GM12874 (cell line): ENCODE results near the gene DHX9.

ENCODE experiments used
- CTCF ChIP-seq: IDR thresholded peaks from 2 replicates; pipeline ENCODE4 v1.5.1; 2011; ENCODE audit warnings: low read depth, mild to moderate bottlenecking, control low read depth, low read length, moderate library complexity; ENCODE audit not compliant: insufficient read depth

Gene DHX9

GRCh38 chr1:182925661-182926060, 86.5 kb downstream of the DHX9 start:
- no peak for TF ChIP-seq CTCF

GRCh38 chr1:182927693-182928433, 88.7 kb downstream of the DHX9 start:
- TF ChIP-seq CTCF: no peak

GRCh38 chr1:182930985-182931384, 91.8 kb downstream of the DHX9 start:
- TF ChIP-seq CTCF: no peak

- TF ChIP-seq CTCF: no peak
These were observed 96.6 kb downstream of the DHX9 start for GRCh38 chr1:182935716-182936115.
